ENCODE results near the gene SSU72. TPM values are rescaled to one million over a fixed set of nuclear protein-coding genes. Genes with fewer than 3 reads are reported as not detected.

SSU72 gene
- 84.6 and 87.3 TPM in 2 replicates for total RNA-seq

DNA sequence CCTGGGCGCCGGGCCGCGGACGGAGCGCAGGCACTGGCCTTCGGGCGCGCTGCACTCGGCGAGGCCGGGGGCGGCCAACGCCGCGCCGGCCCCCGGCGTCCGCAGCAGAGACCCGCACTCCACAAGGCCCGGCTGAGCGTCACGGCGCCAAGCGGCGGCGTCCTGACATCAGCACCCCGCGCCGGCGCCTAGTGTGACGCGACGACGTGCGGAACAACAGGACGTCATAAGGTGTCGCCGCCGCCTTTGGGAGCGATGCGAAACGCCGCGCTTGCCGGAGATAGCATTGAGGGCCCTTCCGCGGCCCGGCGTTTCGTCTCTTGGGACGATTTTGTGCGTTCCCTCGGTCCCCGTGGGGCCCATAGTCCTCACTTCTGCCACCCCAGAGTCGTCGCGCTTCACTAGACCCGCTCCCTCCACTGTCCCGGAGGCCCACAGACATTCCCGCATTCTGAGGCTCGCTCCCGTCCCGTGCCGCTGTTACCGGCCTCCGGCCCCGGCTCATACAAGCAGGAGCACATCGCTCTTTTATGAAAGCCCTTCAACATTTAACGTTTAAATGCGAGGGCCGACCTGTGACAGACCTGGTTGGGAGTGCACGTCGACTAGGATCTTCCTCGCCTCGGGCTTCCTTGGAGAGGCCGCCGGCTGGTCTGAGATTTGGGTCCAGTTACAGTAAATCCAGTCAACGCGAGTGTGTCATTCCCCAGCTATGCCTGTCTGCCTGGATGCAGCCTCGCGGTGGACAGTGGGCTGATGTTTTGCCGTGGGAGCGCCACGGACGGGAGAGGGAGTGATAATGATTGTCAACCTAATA lies at the start of gene SSU72:
Gene SSU72 (minus strand): TSS at position 143 of the 817 bp plus-strand sequence. CDS start 306 bp downstream, outside the sequence.

DNA sequence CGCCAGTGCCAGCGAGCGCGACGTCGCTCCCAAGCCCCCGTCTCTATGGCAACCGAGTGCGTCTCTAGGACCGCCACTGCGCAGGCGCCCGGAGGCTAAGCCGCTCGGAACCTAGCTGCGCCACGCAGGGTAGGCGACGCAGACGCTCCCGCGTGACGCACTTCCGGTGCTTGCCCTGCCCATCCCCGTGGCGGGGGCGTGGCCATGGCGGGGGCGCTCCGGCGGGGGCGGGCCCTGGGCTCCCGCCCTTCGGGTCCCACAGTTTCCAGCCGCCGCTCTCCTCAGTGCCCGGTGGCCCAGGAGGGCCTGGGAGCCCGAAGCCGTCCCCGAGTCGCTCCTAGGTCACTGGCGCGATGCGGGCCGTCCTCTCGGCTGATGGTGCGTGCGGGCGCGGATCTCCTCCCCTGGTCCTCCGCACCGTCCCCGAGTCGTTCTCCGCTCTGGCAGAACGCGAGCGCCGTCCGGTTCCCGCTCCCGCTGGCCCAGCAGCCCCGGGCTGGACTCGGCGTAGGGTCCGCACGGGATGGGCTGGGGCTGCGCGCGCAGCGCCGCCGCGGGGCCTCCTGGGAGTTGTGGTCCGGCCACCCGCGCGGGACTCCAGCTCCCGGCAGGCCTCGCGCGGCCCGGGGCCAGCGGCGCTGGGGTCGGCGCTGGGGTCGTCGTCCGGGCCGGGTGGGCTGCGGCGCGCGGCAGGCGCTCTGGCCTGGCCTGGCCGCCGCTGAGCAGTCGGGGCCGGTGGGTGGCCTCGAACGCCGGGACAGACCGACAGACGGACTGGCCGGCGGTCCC lies 40.8 kb upstream of the SSU72 start, which contains the start of gene MIB2:
Gene MIB2 (plus strand): TSS at position 245 of the 789 bp plus-strand sequence. CDS start 7,953 bp downstream, outside the sequence.

DNA sequence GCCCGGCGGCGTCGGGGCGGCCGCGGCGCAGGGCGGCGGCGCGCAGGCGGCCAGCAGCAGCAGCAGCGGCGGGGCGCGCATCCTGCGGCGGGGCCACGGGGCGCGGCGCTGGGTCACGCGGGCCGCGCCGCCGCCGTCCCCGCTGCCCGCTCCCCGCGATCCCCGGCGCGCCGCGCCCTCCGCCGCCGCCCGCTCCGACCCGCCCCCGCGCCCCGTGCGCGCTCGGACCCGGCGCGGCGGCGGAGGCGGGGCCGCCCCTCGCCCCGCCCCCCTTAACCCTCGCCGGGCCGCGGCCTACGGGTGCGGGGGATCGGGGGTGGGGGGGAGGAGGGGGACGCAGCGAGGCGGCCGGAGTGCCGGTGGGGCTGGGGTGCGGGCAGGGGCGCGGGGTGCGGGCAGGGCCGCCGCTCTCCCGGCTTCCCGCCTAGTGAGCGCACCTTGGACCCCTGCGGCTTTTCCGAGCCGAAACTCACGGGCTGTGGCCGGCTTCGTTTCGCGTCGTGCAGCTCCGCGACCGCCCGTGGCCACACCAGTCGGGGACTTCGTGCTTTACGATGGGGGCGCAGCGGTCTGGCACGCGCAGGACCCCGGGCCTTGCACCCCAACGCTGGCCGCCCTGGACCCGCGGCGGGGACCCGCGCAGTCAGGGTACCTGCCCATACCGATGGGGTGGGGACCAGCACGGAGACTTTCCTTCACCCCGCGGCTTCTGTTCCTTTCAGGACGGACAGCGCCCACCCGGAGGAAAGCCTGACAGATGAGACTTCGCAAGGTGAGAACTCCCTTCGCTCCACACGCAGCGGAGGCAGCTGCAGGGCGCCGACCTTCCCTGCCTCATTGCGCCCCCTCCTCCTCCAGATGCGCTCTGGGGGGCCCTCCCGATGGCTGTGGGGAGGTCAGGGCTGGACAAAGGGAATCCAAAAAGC lies 25.5 kb upstream of the SSU72 start, which contains the start of gene FNDC10:
Gene FNDC10 (minus strand): TSS at position 201 of the 926 bp plus-strand sequence. CDS start 120 bp downstream, at position 81.

DNA sequence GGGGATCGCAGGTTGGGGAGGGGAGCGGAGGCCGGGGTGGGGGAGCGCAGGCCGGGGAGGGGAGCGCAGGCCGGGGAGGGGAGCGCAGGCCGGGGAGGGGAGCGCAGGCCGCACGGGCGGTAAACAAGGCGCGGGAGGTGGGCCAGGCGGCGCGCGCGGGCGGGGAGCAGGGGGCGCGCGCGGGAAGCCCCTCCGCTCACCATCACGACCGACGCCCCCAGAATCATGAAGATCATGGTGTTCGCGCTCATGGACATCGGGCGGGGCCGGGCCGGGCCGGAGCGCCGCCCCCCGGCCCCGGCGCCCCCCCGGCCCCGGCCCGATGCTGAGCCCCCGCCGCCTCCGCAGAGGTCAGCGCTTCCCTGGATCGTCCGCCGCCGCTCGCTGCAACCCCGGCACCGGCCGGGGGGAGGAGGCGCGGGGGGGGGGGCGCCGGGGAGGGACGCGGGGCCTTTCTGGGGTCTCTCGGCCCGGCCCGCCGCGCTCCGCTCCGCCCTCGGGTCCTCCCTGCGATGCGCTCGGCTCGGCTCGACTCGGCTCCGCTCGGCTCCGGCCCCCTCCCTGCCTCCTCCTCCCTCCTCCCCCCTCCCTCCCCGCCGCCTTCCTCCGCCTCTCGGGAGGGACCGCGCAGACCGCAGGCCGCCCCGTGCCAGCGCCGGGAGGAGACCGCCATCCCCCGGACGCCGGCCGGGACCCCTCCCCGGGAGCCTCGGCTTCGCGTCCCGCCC lies 34.4 kb downstream of the SSU72 start, which contains the start of gene TMEM240:
Gene TMEM240 (minus strand): TSS at position 535 of the 728 bp plus-strand sequence. CDS start 278 bp downstream, at position 257.

DNA sequence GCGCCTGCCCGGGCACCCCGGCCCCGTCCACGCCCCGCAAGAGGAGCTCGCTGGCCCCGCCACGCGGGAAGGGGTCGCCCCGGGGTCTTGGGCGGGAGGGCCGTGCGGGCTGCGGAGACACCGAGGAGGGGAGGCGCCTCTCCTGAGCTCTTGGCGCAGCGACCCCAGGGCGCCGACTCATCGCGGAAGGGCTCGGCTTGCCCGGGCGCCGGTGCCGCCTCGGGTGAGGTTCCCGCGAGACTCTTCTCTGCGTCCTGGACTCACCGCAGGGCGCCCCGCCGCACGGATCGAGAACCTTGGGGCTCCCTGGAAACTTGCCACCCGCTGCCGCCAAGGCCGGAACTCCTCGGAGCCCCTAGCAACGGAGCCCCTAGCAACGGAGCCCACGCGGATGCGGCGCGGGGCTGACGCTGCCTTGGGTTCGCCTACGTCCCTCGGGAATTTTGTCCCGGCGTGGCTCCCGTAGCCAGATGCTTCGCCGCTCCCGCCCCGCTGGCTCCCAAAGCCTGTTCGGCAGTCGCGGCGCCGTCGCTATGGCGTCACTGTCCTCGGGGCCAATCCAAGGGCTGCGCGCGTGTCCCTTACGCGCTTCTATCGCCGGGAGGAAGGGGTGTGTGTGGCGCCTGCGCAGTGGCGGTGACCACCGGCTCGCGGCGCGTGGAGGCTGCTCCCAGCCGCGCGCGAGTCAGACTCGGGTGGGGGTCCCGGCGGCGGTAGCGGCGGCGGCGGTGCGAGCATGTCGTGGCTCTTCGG lies 63.0 kb downstream of the SSU72 start, which contains the start of gene ATAD3A:
Gene ATAD3A (plus strand): TSS at position 630 of the 753 bp plus-strand sequence. CDS start 107 bp downstream, at position 737.

Other genes starting within 250 kb of the SSU72 start
- 0.15 and 0.50 TPM in 2 replicates for gene TAS1R3, start 243.6 kb downstream of the SSU72 start, total RNA-seq
- gene DVL1, start 225.4 kb downstream of the SSU72 start, total RNA-seq = 81.9 and 138 TPM in 2 replicates
- 534 and 638 TPM in 2 replicates for gene MXRA8, start 216.3 kb downstream of the SSU72 start, total RNA-seq
- gene AURKAIP1, start 199.7 kb downstream of the SSU72 start, total RNA-seq = 109 and 137 TPM in 2 replicates
- 140 and 163 TPM in 2 replicates for gene CCNL2, start 175.5 kb downstream of the SSU72 start, total RNA-seq
- 63.5 and 109 TPM in 2 replicates for gene MRPL20, start 167.6 kb downstream of the SSU72 start, total RNA-seq
- 2.8 and 4.2 TPM in 2 replicates for gene ANKRD65, start 153.6 kb downstream of the SSU72 start, total RNA-seq
- 5.2 and 9.6 TPM in 2 replicates for gene VWA1, start 139.2 kb downstream of the SSU72 start, total RNA-seq
- under 0.01 TPM in 1 of 2 replicates, not detected in the other for gene ATAD3C, start 125.2 kb downstream of the SSU72 start, total RNA-seq
- gene ATAD3B, start 103.1 kb downstream of the SSU72 start, total RNA-seq = 15.0 and 15.1 TPM in 2 replicates
- gene ATAD3A, start 62.7 kb downstream of the SSU72 start, total RNA-seq = 25.1 and 32.7 TPM in 2 replicates
- gene TMEM240, start 34.2 kb downstream of the SSU72 start, total RNA-seq = 4.5 and 5.5 TPM in 2 replicates
- gene FNDC10, start 25.3 kb upstream of the SSU72 start, total RNA-seq = 1.6 and 4.1 TPM in 2 replicates
- 49.2 and 125 TPM in 2 replicates for gene MIB2, start 40.6 kb upstream of the SSU72 start, total RNA-seq
- 2.5 and 8.3 TPM in 2 replicates for gene MMP23B, start 57.3 kb upstream of the SSU72 start, total RNA-seq
- gene CDK11B, start 84.1 kb upstream of the SSU72 start, total RNA-seq = 8.3 and 10.5 TPM in 2 replicates
- gene SLC35E2B, start 117.9 kb upstream of the SSU72 start, total RNA-seq = 28.8 and 59.7 TPM in 2 replicates
- 12.5 and 25.0 TPM in 2 replicates for gene CDK11A, start 149.5 kb upstream of the SSU72 start, total RNA-seq
- 31.1 and 60.2 TPM in 2 replicates for gene NADK, start 203.6 kb upstream of the SSU72 start, total RNA-seq